SH-SY5Y (cell line): Measurements from ENCODE around the gene RRM1.

ENCODE experiments used
- GATA2 ChIP-seq: IDR thresholded peaks from 2 replicates; pipeline ENCODE4 v1.6.1; 2011; ENCODE audit warnings: mild to moderate bottlenecking, low read depth, low read length
- GATA3 ChIP-seq: IDR thresholded peaks from 2 replicates; pipeline ENCODE4 v1.6.1; 2011; ENCODE audit warnings: low read depth, mild to moderate bottlenecking, low read length, moderate library complexity

RRM1 gene

DNA sequence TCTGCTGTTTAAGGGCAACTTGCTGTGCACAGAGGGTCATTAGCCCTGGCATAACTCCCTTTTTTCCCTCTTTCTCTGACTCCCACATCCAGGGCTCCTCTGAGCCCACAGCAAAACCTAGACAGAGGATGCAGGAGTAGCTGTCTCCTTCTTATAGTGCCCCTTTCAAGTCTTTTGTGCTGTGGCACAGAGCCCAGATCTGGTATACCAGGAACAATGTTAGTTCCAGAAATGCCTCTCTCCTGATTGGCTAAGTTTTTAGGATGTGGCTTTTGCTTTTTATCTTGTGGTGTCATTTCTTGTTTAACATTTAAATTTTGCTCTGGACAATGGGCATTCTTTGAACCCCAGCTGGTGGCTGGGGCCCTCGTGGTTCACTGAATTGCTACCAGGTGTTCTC, 25.6 kb upstream of the RRM1 start:
- no peak for TF ChIP-seq GATA2
- no peak for TF ChIP-seq GATA3

DNA sequence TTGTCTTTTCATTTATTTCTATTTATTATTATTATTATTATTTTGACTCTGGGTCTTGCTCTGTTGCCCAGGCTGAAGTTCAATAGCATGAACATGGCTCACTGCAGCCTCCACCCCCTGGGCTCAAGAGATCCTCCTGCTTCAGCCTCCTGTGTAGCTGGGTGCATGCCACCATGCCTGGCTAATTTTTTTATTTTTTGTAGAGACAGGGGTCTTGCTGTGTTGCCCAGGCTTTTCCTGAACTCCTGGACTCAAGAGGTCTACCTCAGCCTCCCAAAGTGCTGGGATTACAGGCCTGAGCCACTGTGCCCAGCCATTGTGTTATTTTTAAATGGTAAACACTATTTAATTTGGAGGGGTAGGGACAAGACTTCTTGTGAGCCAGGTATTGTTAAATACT, 23.3 kb upstream of the RRM1 start:
- TF ChIP-seq GATA2: no peak
- TF ChIP-seq GATA3: no peak

- TF ChIP-seq GATA3: no peak
- TF ChIP-seq GATA2: no peak
Measured at GRCh38 chr11:4071914-4072313, 22.7 kb upstream of the RRM1 start.

GRCh38 chr11:4072668-4073285, 21.8 kb upstream of the RRM1 start:
- TF ChIP-seq GATA2 (no peak), GATA3 (no peak)

- TF ChIP-seq GATA2 (no peak), GATA3 (no peak)
Measured at GRCh38 chr11:4074266-4074665, 20.3 kb upstream of the RRM1 start.

DNA sequence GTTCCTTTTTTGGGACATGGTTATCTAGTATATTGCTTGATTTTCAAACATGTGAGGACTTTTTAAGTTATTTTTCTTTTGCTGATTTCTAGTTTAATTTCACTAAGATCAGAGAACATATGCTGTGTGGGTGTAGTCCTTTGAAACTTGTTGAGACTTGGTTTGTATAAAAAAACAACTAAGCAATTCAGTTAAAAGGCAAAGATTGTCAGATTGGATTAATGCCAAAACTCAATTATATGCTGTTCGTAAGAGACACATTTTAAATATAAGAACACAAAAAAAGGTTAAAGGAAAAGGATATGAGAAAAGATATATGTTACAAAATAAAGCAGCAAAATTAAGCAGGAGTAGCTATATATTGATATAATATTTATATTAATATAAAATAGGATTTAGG, 17.8 kb upstream of the RRM1 start:
- TF ChIP-seq GATA2 (no peak), GATA3 (no peak)

GRCh38 chr11:4083198-4083597, 11.4 kb upstream of the RRM1 start:
- TF ChIP-seq GATA2 (no peak), GATA3 (no peak)

DNA sequence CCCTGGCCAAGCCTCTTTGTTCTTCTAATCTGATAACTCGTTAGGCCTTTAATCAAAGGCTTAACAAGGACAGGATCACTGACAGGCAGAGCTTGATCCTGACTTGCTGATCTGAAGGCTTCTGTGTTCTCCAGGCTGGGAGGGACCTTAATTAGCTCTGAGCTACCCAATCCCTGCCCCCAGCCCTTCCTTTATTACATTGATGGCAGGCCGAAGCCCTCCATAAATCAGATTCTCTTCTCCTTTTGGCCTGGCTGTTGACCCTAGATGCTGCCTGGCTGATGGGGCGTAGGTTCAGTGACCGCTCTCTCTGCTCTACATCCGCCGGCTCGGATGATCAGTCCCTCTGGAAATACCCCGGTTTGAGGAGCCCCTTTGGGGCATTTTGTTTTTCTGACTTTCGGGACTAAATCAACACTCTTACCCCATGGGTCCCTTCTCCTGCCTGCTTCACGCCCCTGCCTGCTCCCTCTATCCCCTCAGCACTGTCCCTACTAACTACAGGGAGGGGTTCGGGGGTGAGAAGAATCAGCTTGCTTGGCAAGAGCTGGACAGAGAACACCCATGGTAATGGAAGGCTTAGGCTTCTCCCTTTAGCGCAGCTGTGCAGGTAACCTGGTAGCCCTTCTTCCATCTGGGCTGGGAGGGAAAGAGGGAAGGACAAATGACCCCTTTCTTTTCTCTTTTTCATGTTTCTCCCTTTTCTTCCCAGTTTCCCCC, 10.0 kb upstream of the RRM1 start:
- TF ChIP-seq GATA2 (no peak), GATA3 (no peak)

DNA sequence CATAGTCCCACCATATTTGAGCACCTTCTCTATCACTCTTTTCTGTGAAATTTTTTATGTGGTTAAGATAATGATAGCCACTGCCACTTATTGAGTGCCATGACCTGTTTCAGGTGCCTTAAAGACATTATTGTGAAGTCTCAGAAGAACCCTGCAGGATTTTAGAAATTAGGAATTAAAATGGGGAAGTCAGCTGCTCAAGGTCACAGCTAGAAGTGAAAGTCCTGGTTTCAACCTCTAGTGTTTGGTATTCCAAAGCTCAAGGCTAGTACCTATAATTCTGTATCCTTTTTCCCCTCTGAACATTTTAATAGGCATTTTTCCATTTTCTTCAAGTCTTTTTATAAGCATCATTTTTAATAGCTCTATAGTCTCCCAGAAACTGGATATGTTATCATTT, 9.0 kb upstream of the RRM1 start:
- TF ChIP-seq GATA3 (no peak), GATA2 (no peak)

DNA sequence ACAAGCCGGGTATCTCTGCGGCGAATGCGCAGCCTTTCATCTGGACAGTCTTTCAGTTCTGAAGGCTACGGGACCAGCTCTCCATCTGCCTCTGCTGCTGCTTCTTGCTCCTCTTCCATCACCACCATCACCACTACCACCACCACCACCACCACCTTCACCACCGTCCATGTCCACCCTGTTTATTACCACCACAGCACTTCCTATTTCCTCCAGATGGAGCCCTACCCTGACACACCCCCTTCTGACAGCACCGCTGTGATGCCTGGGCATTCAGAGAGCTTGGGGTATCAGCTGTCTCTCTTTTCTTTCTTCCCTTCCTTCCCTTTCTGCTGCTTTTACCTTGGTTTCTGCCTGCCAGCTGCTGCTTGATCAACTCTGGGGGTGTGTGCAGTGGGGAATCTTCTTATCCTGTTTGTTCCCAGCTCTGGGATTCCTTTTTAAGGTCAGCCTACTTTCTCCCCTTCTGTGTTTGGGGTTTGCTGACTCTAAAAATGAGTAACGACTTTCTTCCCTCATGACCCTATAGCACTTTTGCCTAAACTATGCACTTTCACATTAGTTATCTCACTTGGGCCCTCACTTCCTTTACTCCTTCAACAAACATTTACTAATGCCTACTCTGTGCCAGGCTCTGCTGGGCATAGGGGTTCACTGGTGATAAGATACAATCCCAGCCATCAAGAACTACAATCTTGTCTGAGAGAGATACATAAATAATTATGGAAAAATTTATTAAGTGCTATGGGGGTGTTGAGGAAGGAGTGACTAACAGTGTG, 7.8 kb upstream of the RRM1 start:
- TF ChIP-seq GATA3: no peak
- TF ChIP-seq GATA2: no peak

DNA sequence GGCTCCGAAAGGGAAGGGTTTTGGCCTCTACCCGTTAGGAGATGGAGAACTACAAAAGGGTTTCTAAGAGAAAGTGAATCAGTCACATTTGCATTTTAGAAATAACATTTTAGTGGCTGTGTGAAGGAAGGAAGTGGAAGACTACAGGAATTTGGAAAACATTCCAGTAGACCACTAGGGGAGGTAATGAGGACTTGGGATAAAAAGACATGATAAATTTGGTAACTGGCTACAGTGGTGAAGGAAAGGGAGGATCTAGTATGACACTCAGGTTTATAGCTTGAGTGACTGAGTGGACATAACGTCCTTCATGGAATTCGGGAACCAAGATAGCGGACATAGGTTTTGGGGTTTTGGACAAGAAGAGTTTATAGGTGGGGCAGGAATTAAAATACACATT, 7.0 kb upstream of the RRM1 start:
- no peak for TF ChIP-seq GATA3
- no peak for TF ChIP-seq GATA2

DNA sequence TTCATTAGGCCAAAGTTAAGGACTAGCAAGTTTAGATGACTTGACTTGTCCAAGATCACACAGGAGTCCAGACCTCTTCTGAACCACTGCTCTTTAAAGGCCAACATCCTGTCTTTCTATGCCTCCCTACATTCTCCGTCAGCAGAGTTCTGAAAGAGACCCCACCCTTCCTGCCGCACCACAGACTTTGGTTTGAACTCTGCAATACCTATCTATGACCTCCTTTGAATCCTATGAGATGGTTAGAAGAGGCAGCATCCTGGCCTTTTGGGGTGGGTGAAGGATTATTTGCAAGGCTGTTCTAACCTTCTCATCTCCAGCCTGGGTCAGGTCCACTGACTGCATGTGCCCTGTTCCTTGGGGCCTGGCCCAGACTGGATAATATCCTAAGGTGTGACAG, 4.3 kb upstream of the RRM1 start:
- TF ChIP-seq GATA2 (no peak), GATA3 (no peak)

DNA sequence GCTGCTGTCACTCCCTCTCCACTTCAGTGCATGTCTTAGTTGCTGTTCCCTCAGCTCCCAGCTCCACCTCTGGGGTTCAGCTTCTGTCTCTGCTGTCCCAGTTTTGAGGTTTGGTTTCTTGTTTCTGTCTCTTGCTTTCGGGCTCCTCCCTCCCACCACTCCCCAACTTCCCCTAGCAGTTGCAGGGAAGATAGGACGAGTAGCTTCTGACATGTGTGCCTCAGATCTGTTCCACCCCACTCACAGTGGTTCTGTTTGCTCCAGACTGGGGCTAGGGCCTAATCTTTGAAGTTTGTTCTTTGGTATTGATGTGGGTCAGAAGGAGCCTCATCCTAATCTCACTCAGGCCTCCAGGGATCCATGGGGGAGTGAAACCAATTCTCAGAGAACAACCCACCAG, 2.6 kb upstream of the RRM1 start:
- TF ChIP-seq GATA3 (no peak), GATA2 (no peak)

DNA sequence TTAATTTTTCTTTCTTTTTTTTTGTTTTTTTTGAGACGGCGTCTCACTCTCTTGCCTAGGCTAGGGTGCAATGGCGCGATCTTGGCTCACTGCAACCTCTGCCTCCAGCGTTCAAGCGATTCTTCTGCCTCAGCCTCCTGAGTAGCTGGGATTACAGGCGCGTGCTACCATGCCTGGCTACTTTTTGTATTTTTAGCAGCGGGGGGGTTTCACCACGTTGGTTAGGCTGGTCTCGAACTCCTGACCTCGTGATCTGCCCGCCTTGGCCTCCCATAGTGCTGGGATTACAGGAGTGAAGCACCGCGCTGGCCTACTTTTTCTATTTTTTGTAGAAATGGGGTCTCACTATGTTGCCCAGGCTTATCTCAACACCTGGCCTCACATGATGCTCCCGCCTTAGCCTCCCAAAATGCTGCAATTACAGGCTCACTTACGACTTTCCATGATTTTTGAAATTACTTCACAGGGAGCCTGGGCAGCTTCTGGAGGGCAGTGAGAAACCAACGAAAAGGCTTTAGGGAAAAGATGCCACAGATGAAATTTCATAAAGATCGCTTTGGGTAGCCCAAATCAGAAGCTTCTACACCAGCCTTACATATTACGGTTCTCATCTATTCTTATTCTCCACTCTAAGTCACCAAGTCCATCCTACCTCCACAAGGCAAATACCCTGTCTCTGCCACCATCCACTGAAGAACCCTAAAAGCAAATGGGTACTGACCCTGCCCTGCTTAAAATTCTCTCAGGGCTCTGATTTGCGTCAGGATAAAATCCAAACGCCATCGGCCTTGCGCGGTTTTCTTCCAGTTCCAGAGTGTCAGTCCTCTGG, 866 bp upstream of the RRM1 start:
- TF ChIP-seq GATA2: no peak
- TF ChIP-seq GATA3: no peak
